HG03025 (cell line): Measurements from ENCODE around the gene BDKRB1.

Experiments
- ATAC-seq: cut with Tn5 transposase; IDR thresholded peaks from one replicate; pipeline ENCODE4 v1.9.1; 2021; ENCODE audit warnings: mild to moderate bottlenecking, moderate library complexity; ENCODE audit not compliant: unreplicated experiment, low FRiP score

Gene BDKRB1

GRCh38 chr14:96257900-96258299, 1.9 kb downstream of the BDKRB1 start:
- no peak for ATAC-seq

GRCh38 chr14:96260341-96260821, 4.4 kb downstream of the BDKRB1 start:
- no peak for ATAC-seq

DNA sequence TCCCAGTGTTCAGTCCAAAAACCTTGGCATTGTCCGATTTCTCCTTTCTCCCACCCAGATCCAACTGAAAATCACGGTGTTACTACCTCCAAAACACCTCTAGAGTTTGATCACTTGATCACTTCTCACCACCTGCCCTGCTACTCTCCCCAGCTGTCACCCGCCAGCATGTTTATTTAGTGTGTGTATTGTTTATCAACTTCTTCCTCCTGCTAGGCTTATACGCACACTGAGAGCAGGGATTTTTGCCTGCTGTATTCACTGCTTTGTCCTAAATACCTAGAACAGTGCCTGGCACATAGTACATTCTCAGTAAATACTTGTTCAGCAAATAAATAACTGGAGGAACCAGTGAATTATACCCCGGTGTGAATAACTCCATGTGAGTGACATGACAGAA, 5.0 kb downstream of the BDKRB1 start:
- no peak for ATAC-seq

DNA sequence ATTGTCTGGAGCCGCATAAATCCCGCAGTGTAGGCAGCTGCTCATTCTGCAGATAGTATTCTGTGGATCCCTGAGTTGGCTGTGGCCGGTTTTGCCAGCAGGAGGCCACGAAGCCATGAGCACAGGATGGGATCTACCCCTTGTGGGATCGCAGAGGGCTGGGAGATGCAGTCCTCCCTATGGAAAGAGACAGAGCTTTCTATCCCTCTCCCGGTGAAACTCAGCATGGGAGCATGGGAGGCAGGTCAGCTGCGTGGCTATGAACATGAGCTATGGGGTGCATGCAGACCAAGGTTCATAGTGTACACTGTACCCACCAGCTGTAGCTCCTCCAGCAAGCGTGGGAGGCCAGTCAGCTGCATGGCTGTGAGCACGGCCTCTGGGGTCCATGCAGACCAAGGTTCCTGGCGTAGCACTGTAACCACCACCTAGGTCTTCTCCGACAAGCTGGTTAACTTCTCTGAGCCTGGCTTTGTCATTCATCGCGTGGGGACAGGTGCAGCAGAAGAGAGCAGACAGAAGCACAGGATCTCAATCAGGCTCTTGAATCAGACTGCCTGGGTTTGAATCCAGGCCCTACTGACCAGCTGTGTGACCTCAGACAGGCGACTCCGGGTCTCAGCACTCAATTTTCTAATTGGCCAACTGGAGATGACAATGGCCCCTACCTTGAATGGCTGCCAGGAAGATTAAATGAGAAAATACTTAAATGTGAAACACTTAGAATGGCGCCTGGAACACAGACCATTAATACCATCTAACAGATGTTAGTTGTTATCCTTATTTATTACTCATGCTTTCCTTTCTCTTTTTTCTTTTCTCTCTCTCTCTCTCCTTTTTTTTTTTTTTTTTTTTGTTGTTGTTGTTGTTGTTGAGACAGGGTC, 6.0 kb downstream of the BDKRB1 start:
- ATAC-seq, result no peak

DNA sequence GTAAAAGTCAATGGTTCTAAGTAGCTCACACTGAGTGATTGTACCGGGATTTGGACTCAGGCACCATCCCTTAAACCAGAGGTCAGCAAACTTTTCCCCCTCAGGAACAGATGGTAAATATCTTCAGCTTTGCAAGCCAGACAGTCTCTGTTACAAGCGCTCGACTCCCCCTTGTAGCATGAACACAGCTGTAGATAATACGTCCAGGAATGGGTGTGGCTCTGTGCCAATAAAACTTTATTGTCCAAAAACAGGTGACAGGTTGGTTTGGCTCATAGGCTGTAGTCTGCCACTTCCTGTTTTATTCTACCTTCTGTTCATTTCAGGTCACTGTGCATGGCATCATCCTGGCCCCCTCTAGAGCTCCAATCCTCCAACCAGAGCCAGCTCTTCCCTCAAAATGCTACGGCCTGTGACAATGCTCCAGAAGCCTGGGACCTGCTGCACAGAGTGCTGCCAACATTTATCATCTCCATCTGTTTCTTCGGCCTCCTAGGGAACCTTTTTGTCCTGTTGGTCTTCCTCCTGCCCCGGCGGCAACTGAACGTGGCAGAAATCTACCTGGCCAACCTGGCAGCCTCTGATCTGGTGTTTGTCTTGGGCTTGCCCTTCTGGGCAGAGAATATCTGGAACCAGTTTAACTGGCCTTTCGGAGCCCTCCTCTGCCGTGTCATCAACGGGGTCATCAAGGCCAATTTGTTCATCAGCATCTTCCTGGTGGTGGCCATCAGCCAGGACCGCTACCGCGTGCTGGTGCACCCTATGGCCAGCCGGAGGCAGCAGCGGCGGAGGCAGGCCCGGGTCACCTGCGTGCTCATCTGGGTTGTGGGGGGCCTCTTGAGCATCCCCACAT, 7.6 kb downstream of the BDKRB1 start:
- ATAC-seq, result no peak

DNA sequence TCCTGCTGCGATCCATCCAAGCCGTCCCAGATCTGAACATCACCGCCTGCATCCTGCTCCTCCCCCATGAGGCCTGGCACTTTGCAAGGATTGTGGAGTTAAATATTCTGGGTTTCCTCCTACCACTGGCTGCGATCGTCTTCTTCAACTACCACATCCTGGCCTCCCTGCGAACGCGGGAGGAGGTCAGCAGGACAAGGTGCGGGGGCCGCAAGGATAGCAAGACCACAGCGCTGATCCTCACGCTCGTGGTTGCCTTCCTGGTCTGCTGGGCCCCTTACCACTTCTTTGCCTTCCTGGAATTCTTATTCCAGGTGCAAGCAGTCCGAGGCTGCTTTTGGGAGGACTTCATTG, 8.2 kb downstream of the BDKRB1 start:
- no peak for ATAC-seq

DNA sequence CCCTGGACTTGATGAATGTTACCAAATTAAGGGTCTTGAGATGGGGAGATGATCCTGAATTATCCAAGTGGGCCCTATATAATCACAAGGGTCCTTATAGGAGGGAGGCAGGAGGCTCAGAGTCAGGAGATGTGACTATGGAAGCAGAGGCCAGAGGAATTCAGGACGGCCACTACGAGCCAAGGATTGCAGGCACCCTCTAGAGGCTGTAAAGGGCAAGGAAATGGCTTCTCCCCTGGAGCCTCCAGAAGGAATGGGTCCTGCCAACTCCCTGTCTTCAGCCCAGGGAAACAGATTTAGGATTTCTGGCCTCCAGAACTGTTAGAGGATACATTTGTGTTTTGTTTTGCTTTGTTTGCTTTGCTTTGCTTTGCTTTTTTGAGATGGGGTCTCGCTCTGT, 8.8 kb downstream of the BDKRB1 start:
- no peak for ATAC-seq

GRCh38 chr14:96265383-96266095, 9.5 kb downstream of the BDKRB1 start:
- no peak for ATAC-seq

- ATAC-seq, result no peak
These were observed 11.3 kb downstream of the BDKRB1 start for GRCh38 chr14:96267336-96267735.

GRCh38 chr14:96267916-96268315, 11.9 kb downstream of the BDKRB1 start:
- no peak for ATAC-seq

DNA sequence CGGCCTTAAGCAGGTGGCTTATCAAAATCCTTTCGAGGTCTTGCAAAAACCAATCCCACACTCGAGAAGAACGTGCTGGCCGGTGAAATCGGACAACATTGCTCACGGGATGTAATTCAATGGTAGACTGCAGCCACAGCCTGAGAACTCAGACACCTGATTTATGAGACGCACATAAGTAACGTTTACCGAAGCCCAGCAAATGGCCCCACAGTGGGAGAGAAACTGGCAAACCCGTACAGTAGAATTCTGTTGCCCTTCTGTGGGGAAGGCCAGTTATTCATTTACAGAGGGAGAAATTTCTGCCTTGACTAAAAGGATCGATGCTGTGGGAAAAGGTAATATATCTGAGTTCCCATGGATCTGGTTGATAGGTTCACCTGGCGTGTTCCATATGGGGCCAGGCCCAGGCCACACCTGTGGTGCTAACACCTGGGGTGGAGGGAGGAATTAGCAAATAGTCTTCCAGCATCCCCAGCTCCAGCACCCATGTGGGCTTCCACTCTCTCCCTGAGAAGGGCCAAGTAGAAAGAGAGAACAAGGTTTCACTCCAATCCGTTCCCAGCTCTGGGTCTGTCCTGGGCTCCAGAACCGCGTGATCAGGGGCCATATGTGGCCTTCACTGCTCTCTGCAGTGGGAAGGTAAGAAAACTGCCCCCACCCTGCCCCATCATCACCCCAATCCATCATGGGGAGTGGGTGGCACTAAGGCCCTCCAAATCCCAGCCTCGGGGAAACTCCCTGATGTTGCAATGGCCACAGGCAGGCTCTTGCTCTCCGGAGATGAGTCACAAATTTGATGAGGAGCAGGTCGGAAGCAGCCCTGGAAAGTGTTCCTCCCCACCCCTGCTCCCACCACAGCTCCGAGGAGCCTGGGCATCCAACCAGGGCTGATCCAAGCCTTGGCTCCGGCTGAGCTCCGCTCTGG, 12.7 kb downstream of the BDKRB1 start:
- no peak for ATAC-seq

- no peak for ATAC-seq
These were observed 13.3 kb downstream of the BDKRB1 start for GRCh38 chr14:96269359-96269710.

- ATAC-seq, result no peak
These were observed 14.8 kb downstream of the BDKRB1 start for GRCh38 chr14:96270565-96271420.

- ATAC-seq, result no peak
These were observed 15.4 kb downstream of the BDKRB1 start for GRCh38 chr14:96271421-96271762.

GRCh38 chr14:96272777-96273473, 16.9 kb downstream of the BDKRB1 start:
- no peak for ATAC-seq

DNA sequence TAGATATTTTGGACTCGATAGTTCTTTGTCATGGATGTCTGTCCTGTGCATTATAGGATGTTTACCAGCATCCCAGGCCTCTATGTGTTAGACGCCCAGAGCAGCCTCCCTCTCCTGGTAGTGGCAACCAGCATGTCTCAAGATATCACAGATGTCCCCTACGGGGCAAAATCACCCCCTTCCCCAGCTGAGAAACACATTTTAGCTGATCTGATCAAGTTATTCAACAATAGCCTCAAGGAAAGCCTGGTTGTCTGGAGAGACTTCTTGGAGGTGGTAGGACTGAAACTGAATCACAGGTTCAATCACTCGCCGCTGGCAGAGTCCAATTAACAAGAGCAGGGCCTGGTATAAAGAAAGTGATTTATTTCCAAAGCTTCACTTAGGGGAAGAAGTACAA, 17.6 kb downstream of the BDKRB1 start:
- no peak for ATAC-seq

GRCh38 chr14:96274122-96274521, 18.1 kb downstream of the BDKRB1 start:
- ATAC-seq, result no peak

GRCh38 chr14:96274543-96274942, 18.5 kb downstream of the BDKRB1 start:
- no peak for ATAC-seq
